ENCODE results near the gene PCCA.

Gene PCCA

GRCh38 chr13:100480676-100481075 lies 391.8 kb downstream of the PCCA start:
- no peaks in the 10 kb centered on the region for H3K79me1 ChIP-seq (ENCODE audit: low read length)
- H4K8ac ChIP-seq (ENCODE audit: low read depth, low read length) = no peak overlapping the region

GRCh38 chr13:100483139-100483538 lies 394.2 kb downstream of the PCCA start:
- Histone ChIP-seq H3K4me1 (ENCODE audit: control insufficient read depth, low read depth, low read length) (no peaks in the 10 kb centered on the region), H4K5ac (ENCODE audit: low read length) (no peak overlapping the region), H3K27ac (ENCODE audit: low read depth, low read length) (no peak overlapping the region), H4K8ac (ENCODE audit: low read depth, low read length) (no peak overlapping the region), H3K18ac (ENCODE audit: low read length) (no peak overlapping the region), H3K79me2 (ENCODE audit: control insufficient read depth, insufficient read depth, low read length) (no peaks in the 10 kb centered on the region), H3K27me3 (ENCODE audit: insufficient read depth, low read length, poor library complexity) (no peaks in the 10 kb centered on the region), H3K56ac (ENCODE audit: low read length) (no peak overlapping the region), H2AK5ac (ENCODE audit: low read length) (no peak overlapping the region), H3K4ac (ENCODE audit: low read depth, low read length) (no peak overlapping the region), H2BK5ac (ENCODE audit: low read length) (no peak overlapping the region), H3K4me3 (ENCODE audit: low read length) (no peak overlapping the region), H2BK120ac (ENCODE audit: low read depth, low read length) (no peak overlapping the region), H3K9ac (ENCODE audit: low read length) (no peak overlapping the region), H3K4me2 (ENCODE audit: low read length) (no peak overlapping the region), H3K23ac (ENCODE audit: low read length) (no peak overlapping the region), H2BK15ac (replicated peaks; ENCODE audit: low read depth) (no peak overlapping the region), H3K36me3 (ENCODE audit: control insufficient read depth, insufficient read depth, low read length) (no peaks in the 10 kb centered on the region), H3K79me1 (ENCODE audit: low read length) (no peaks in the 10 kb centered on the region)
- no peak for DNase-seq
- WGBS (ENCODE audit: extremely low coverage, insufficient coverage, low lambda C conversion rate) = no CpG with 5 or more reads among the region's 6 CpGs

More at GRCh38 chr13:100480676-100481075, 391.8 kb downstream of the PCCA start:
- Histone ChIP-seq H3K4me2 (ENCODE audit: low read length) (no peak overlapping the region), H3K27me3 (ENCODE audit: insufficient read depth, low read length, poor library complexity) (no peaks in the 10 kb centered on the region), H3K79me2 (ENCODE audit: control insufficient read depth, insufficient read depth, low read length) (no peaks in the 10 kb centered on the region), H3K4ac (ENCODE audit: low read depth, low read length) (no peak overlapping the region), H3K4me1 (ENCODE audit: control insufficient read depth, low read depth, low read length) (no peaks in the 10 kb centered on the region), H2BK120ac (ENCODE audit: low read depth, low read length) (no peak overlapping the region), H3K18ac (ENCODE audit: low read length) (no peak overlapping the region), H2BK5ac (ENCODE audit: low read length) (no peak overlapping the region), H3K56ac (ENCODE audit: low read length) (no peak overlapping the region), H3K9ac (ENCODE audit: low read length) (no peak overlapping the region), H4K5ac (ENCODE audit: low read length) (no peak overlapping the region), H3K23ac (ENCODE audit: low read length) (no peak overlapping the region), H2AK5ac (ENCODE audit: low read length) (no peak overlapping the region), H3K27ac (ENCODE audit: low read depth, low read length) (no peak overlapping the region), H3K36me3 (ENCODE audit: control insufficient read depth, insufficient read depth, low read length) (no peaks in the 10 kb centered on the region), H3K4me3 (ENCODE audit: low read length) (no peak overlapping the region), H2BK15ac (replicated peaks; ENCODE audit: low read depth) (no peak overlapping the region)
- no peak for DNase-seq
- WGBS (ENCODE audit: extremely low coverage, insufficient coverage, low lambda C conversion rate) = no CpG with 5 or more reads among the region's 9 CpGs

- WGBS (ENCODE audit: extremely low coverage, insufficient coverage, low lambda C conversion rate) = no CpG with 5 or more reads among the region's 8 CpGs
- H2BK120ac ChIP-seq (ENCODE audit: low read depth, low read length) = no peak overlapping the region
- no peak overlapping the region for H3K23ac ChIP-seq (ENCODE audit: low read length)
Measured at GRCh38 chr13:100483841-100484381, 395.0 kb downstream of the PCCA start.

GRCh38 chr13:100484702-100485101 lies 395.8 kb downstream of the PCCA start:
- H3K79me1 ChIP-seq (ENCODE audit: low read length) = no peaks in the 10 kb centered on the region
- H3K79me2 ChIP-seq (ENCODE audit: control insufficient read depth, insufficient read depth, low read length) = no peaks in the 10 kb centered on the region
- H3K56ac ChIP-seq (ENCODE audit: low read length) = no peak overlapping the region
- no peak overlapping the region for H3K4ac ChIP-seq (ENCODE audit: low read depth, low read length)
- H4K8ac ChIP-seq (ENCODE audit: low read depth, low read length) = no peak overlapping the region
- no peaks in the 10 kb centered on the region for H3K4me1 ChIP-seq (ENCODE audit: control insufficient read depth, low read depth, low read length)
- no peaks in the 10 kb centered on the region for H3K27me3 ChIP-seq (ENCODE audit: insufficient read depth, low read length, poor library complexity)
- H2BK120ac ChIP-seq (ENCODE audit: low read depth, low read length) = no peak overlapping the region
- H3K36me3 ChIP-seq (ENCODE audit: control insufficient read depth, insufficient read depth, low read length) = no peaks in the 10 kb centered on the region
- no peak overlapping the region for H2BK15ac ChIP-seq (replicated peaks; ENCODE audit: low read depth)
- H2AK5ac ChIP-seq (ENCODE audit: low read length) = no peak overlapping the region
- no peak overlapping the region for H3K4me3 ChIP-seq (ENCODE audit: low read length)
- WGBS (ENCODE audit: extremely low coverage, insufficient coverage, low lambda C conversion rate) = no CpG with 5 or more reads among the region's 3 CpGs
- no peak overlapping the region for H3K23ac ChIP-seq (ENCODE audit: low read length)
- no peak overlapping the region for H3K27ac ChIP-seq (ENCODE audit: low read depth, low read length)
- H2BK5ac ChIP-seq (ENCODE audit: low read length) = no peak overlapping the region
- no peak overlapping the region for H3K18ac ChIP-seq (ENCODE audit: low read length)
- no peak for DNase-seq
- no peak overlapping the region for H3K9ac ChIP-seq (ENCODE audit: low read length)
- no peak overlapping the region for H4K5ac ChIP-seq (ENCODE audit: low read length)
- H3K4me2 ChIP-seq (ENCODE audit: low read length) = no peak overlapping the region

More at GRCh38 chr13:100483841-100484381, 395.0 kb downstream of the PCCA start:
- no peaks in the 10 kb centered on the region for H3K36me3 ChIP-seq (ENCODE audit: control insufficient read depth, insufficient read depth, low read length)
- no peak overlapping the region for H3K56ac ChIP-seq (ENCODE audit: low read length)
- no peak overlapping the region for H4K8ac ChIP-seq (ENCODE audit: low read depth, low read length)
- no peak overlapping the region for H2BK15ac ChIP-seq (replicated peaks; ENCODE audit: low read depth)
- H2BK5ac ChIP-seq (ENCODE audit: low read length) = no peak overlapping the region
- no peak for DNase-seq
- no peaks in the 10 kb centered on the region for H3K79me2 ChIP-seq (ENCODE audit: control insufficient read depth, insufficient read depth, low read length)
- no peak overlapping the region for H3K27ac ChIP-seq (ENCODE audit: low read depth, low read length)
- no peaks in the 10 kb centered on the region for H3K4me1 ChIP-seq (ENCODE audit: control insufficient read depth, low read depth, low read length)
- no peak overlapping the region for H4K5ac ChIP-seq (ENCODE audit: low read length)
- H3K4me2 ChIP-seq (ENCODE audit: low read length) = no peak overlapping the region
- no peak overlapping the region for H3K4me3 ChIP-seq (ENCODE audit: low read length)
- no peak overlapping the region for H3K4ac ChIP-seq (ENCODE audit: low read depth, low read length)
- no peak overlapping the region for H2AK5ac ChIP-seq (ENCODE audit: low read length)
- H3K9ac ChIP-seq (ENCODE audit: low read length) = no peak overlapping the region
- no peak overlapping the region for H3K18ac ChIP-seq (ENCODE audit: low read length)
- no peaks in the 10 kb centered on the region for H3K79me1 ChIP-seq (ENCODE audit: low read length)
- no peaks in the 10 kb centered on the region for H3K27me3 ChIP-seq (ENCODE audit: insufficient read depth, low read length, poor library complexity)

- no peak overlapping the region for H4K5ac ChIP-seq (ENCODE audit: low read length)
- no peaks in the 10 kb centered on the region for H3K27me3 ChIP-seq (ENCODE audit: insufficient read depth, low read length, poor library complexity)
- no peak overlapping the region for H4K8ac ChIP-seq (ENCODE audit: low read depth, low read length)
- no peak overlapping the region for H2BK5ac ChIP-seq (ENCODE audit: low read length)
- no peak overlapping the region for H3K4ac ChIP-seq (ENCODE audit: low read depth, low read length)
- no peaks in the 10 kb centered on the region for H3K4me1 ChIP-seq (ENCODE audit: control insufficient read depth, low read depth, low read length)
- no peak overlapping the region for H3K4me2 ChIP-seq (ENCODE audit: low read length)
- no peak overlapping the region for H3K23ac ChIP-seq (ENCODE audit: low read length)
- H3K79me2 ChIP-seq (ENCODE audit: control insufficient read depth, insufficient read depth, low read length) = no peaks in the 10 kb centered on the region
- no CpG with 5 or more reads among the region's 2 CpGs for WGBS (ENCODE audit: extremely low coverage, insufficient coverage, low lambda C conversion rate)
- H3K27ac ChIP-seq (ENCODE audit: low read depth, low read length) = no peak overlapping the region
- no peak overlapping the region for H3K56ac ChIP-seq (ENCODE audit: low read length)
- no peak overlapping the region for H3K18ac ChIP-seq (ENCODE audit: low read length)
- no peak for DNase-seq
- no peak overlapping the region for H3K4me3 ChIP-seq (ENCODE audit: low read length)
- H3K79me1 ChIP-seq (ENCODE audit: low read length) = no peaks in the 10 kb centered on the region
- no peak overlapping the region for H2BK120ac ChIP-seq (ENCODE audit: low read depth, low read length)
- no peak overlapping the region for H3K9ac ChIP-seq (ENCODE audit: low read length)
- no peak overlapping the region for H2AK5ac ChIP-seq (ENCODE audit: low read length)
- H3K36me3 ChIP-seq (ENCODE audit: control insufficient read depth, insufficient read depth, low read length) = no peaks in the 10 kb centered on the region
- H2BK15ac ChIP-seq (replicated peaks; ENCODE audit: low read depth) = no peak overlapping the region
Measured at GRCh38 chr13:100485265-100485664, 396.4 kb downstream of the PCCA start.

- no peaks in the 10 kb centered on the region for H3K36me3 ChIP-seq (ENCODE audit: control insufficient read depth, insufficient read depth, low read length)
- H3K79me1 ChIP-seq (ENCODE audit: low read length) = no peaks in the 10 kb centered on the region
- H3K9ac ChIP-seq (ENCODE audit: low read length) = no peak overlapping the region
- H4K8ac ChIP-seq (ENCODE audit: low read depth, low read length) = no peak overlapping the region
- no peak overlapping the region for H2BK15ac ChIP-seq (replicated peaks; ENCODE audit: low read depth)
- no peak overlapping the region for H4K5ac ChIP-seq (ENCODE audit: low read length)
- no peak overlapping the region for H2BK5ac ChIP-seq (ENCODE audit: low read length)
- no peak overlapping the region for H3K27ac ChIP-seq (ENCODE audit: low read depth, low read length)
- H3K4ac ChIP-seq (ENCODE audit: low read depth, low read length) = no peak overlapping the region
- no peaks in the 10 kb centered on the region for H3K27me3 ChIP-seq (ENCODE audit: insufficient read depth, low read length, poor library complexity)
- H3K79me2 ChIP-seq (ENCODE audit: control insufficient read depth, insufficient read depth, low read length) = no peaks in the 10 kb centered on the region
- H3K4me1 ChIP-seq (ENCODE audit: control insufficient read depth, low read depth, low read length) = peaks cover 8% of the 10 kb centered on the region
- H3K18ac ChIP-seq (ENCODE audit: low read length) = no peak overlapping the region
- peak; percentile 89 for DNase-seq
- no peak overlapping the region for H3K4me2 ChIP-seq (ENCODE audit: low read length)
- H3K23ac ChIP-seq (ENCODE audit: low read length) = no peak overlapping the region
- H3K56ac ChIP-seq (ENCODE audit: low read length) = no peak overlapping the region
- no peak overlapping the region for H2AK5ac ChIP-seq (ENCODE audit: low read length)
- no peak overlapping the region for H2BK120ac ChIP-seq (ENCODE audit: low read depth, low read length)
- H3K4me3 ChIP-seq (ENCODE audit: low read length) = no peak overlapping the region
- no CpG with 5 or more reads among the region's 4 CpGs for WGBS (ENCODE audit: extremely low coverage, insufficient coverage, low lambda C conversion rate)
Measured at GRCh38 chr13:100490692-100491091, 401.8 kb downstream of the PCCA start.

Data from mesendoderm (in vitro differentiated cells).